Hepatocyte (in vitro differentiated cells): ENCODE data around the gene NME9.

Experiments
- CTCF ChIP-seq: fragments of 200-600 bp; sonication (generic); IDR thresholded peaks from 2 replicates; pipeline ENCODE4 v1.5.1; 2016; ENCODE audit warnings: antibody characterized with exemption, mild to moderate bottlenecking; ENCODE audit not compliant: poor library complexity
- EZH2 ChIP-seq: fragments of 200-600 bp; sonication (generic); IDR thresholded peaks from 2 replicates; pipeline ENCODE4 v1.6.1; 2016; ENCODE audit warnings: antibody characterized with exemption, mild to moderate bottlenecking, borderline replicate concordance

GRCh38 chr3:138378990-138379389 is 49.3 kb upstream of the NME9 start:
- TF ChIP-seq EZH2, result no peak
- no peak for TF ChIP-seq CTCF
